Upper lobe of left lung (tissue), 4 donors: ENCODE measurements around the gene MITF.

Experiments used
- EP300 ChIP-seq, 4 donors: sonication (generic); formaldehyde crosslinking; IDR thresholded peaks; one replicate each; pipeline ENCODE4 v1.5.1; 2017; ENCODE audit warnings: antibody characterized with exemption in 4 of 4, control low read depth in 2 of 4
- TF ChIP-seq, protein P1 (sequence below), 6 experiments: fragments of 450-650 bp in 4 of 6; fragments of 200-600 bp in 2 of 6; sonication (generic) in 2 of 6; IDR thresholded peaks; one replicate each; pipeline ENCODE4 v1.5.1; 2016 to 2019; ENCODE audit warnings: antibody characterized with exemption in 6 of 6

GRCh38 chr3:69867941-69868505 lies 128.8 kb downstream of the MITF start:
- no peak for TF ChIP-seq EP300 (IDR thresholded peaks at IDR 0.05)
- TF ChIP-seq, protein P1, sequence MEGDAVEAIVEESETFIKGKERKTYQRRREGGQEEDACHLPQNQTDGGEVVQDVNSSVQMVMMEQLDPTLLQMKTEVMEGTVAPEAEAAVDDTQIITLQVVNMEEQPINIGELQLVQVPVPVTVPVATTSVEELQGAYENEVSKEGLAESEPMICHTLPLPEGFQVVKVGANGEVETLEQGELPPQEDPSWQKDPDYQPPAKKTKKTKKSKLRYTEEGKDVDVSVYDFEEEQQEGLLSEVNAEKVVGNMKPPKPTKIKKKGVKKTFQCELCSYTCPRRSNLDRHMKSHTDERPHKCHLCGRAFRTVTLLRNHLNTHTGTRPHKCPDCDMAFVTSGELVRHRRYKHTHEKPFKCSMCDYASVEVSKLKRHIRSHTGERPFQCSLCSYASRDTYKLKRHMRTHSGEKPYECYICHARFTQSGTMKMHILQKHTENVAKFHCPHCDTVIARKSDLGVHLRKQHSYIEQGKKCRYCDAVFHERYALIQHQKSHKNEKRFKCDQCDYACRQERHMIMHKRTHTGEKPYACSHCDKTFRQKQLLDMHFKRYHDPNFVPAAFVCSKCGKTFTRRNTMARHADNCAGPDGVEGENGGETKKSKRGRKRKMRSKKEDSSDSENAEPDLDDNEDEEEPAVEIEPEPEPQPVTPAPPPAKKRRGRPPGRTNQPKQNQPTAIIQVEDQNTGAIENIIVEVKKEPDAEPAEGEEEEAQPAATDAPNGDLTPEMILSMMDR (IDR thresholded peaks at IDR 0.05): no peak
